CD4-positive, alpha-beta T cell treated with Interferon alpha-2 for 1 hour (primary cell): Measurements from ENCODE around the gene DHRS12.
A peak's percentile ranks its signal among the peaks of the same experiment; 100 is the strongest.

Source experiments
- DNase-seq, 2 donors: peaks; one replicate each; pipeline ENCODE4 v3.0.0-alpha.2; 2020 to 2022

Gene DHRS12

DNA sequence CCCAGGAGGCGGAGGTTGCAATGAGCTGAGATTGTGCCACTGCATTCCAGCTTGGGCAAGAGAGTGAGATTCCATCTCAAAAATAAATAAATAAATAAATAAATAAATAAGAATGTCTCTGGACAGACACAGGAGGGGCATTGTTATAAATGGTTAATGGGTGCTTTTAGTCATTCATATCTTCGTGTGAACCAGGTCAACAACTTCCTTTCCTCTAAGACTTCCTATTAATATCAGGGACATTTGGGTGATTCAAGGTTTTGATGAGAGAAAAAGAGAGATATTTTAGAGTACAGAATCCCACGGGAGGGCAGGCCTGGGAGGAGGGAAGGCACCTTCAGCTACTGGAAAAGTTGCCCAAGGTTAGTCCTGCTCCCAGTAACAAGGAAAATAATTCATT is 23.9 kb downstream of the DHRS12 start:
- no peak for DNase-seq

DNA sequence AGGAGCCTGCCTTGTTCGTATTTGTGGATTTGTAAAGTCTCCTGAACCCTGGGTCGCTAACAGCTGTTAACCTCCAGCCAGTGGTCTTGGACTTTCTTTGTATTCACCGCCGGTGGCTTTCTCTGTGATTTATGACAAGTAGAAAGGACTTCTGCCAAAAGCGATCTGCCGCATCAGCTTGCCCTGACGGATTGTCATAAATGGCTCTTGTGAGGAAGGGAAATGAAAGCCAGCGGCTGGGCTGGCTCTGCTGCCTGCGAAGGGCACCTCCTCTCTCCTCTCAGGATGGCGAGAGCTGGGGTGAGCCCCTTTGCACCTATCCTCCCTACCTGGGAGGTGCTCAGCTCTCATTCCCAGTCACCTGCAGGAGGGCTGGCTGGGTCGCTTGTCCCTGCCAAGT is 25.6 kb downstream of the DHRS12 start:
- no peak for DNase-seq

DNA sequence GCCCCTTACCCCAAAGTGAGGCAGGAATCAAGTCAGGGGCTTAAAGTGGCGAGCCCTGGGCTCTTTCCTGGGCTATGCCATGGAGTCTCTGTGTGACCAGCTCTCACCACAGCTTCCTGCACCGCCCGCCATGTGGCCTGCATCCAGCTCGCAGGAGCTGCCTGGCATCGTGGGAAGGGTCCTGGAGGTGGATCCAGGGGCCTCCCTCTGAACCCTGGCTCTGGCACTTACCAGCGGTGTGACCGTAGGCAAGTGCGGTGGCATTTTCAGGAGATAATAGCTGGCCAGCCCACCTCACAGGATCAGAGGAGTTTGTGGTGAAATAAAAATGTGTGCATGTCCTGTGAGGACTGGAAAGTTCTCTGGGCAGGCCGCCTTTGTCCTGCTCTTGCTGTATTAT is 26.0 kb downstream of the DHRS12 start:
- DNase-seq, result no peak

DNA sequence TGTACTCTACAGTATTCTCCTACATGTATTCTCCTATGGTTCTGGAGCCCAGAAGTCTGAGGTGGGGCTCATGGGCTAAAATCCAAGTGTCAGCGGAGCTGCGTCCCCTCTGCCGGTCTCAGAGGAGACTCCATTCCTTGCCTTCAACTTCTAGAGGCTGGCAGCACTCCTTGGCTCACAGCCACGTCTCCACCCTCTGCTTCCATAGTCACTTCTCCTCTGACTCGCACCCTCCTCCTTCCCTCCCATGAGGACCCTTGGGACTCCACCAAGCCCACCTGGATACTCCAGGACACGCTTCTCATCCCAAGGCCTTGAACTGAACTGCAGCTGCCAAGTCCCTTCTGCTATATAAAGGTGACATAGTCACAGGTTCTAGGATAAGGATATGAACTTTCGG is 27.8 kb downstream of the DHRS12 start:
- no peak for DNase-seq

DNA sequence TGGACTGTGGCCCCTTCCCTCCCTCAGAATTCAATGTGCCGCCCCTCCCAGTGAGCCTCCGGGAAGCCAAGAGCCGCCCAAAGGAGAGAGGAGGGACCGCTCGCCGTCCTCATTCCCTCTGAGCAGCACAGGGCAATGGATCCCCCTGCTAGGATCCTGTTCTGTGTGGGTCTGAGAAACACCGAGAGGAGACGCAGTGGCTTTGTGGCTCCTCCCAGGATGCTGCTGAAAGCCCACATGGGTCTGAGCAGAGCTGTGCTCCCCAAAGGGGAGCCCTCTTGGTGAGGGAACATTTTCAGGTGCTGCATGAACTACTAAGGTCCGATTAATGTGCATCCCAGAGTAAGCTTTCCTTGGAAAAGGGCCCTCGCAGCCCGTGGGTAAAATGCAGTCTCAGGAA is 30.4 kb downstream of the DHRS12 start:
- no peak for DNase-seq

DNA sequence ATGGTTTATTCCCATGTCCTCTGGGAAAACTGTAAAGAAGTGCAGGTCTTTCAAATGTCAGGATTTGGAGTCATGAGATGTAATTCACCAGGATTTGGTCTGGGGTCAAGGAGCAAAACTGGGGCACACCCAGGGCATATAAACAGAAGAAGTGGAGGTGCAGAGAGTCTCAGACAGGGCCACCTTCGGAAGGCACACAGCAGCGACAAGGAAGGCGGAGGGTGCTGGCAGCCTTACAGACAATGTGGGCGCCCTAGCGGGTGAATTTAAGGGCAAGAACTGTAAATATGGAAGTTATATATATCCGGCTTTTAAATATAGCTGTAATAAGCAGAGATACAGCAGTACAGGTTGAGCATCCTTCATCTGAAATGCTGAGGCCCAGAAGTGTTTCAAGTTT is 31.2 kb downstream of the DHRS12 start:
- DNase-seq, result no peak

DNA sequence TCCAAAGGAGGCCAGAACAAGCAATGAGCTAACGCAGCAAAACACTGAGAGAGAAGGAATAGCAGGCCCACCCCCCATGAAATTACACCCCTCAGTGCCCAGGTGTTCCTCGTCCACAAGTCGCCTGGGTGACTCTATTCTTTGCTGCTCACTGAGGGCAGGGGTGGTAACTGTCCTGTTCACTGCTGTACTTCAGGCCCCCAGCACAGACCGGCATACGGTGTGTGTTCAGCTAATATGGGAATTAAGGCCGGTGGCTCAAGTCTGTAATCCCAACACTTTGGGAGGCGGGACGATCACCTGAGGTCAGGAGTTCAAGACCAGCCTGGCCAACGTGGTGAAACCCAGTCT is 31.9 kb downstream of the DHRS12 start:
- DNase-seq, result no peak

DNA sequence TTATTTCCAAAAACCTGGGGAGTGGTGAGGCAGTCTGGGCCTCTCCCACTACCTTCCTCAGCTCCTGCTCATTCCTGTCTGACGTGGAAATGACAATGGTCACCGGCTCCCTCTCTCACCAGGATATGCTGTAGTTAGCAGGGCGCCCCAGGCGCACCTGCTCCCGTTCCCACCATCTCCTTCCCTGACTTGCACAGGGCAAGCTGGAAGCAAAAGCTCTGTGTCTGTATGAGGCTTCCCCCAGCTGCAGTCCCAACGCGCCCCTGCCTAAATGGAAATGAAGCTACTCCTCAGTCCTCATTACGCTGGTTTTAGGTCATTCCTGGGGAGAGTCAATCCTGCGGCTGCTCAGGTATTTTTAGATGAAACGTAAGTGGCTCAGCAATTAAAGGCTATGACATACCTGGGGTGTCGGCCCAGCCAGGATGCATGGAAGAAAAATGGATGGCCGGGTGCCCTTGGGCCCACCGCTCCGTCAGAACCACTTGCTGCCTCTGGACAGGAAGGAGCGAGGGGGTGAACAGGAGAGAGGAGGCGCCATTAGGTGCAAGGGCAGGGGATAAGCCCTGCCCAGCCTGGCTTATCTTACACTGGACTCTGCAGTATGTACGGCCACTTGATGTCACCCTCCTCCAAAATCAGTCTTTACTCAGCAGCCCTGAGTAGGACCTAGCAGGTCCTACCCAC is 32.4 kb downstream of the DHRS12 start:
- DNase-seq, result no peak

DNA sequence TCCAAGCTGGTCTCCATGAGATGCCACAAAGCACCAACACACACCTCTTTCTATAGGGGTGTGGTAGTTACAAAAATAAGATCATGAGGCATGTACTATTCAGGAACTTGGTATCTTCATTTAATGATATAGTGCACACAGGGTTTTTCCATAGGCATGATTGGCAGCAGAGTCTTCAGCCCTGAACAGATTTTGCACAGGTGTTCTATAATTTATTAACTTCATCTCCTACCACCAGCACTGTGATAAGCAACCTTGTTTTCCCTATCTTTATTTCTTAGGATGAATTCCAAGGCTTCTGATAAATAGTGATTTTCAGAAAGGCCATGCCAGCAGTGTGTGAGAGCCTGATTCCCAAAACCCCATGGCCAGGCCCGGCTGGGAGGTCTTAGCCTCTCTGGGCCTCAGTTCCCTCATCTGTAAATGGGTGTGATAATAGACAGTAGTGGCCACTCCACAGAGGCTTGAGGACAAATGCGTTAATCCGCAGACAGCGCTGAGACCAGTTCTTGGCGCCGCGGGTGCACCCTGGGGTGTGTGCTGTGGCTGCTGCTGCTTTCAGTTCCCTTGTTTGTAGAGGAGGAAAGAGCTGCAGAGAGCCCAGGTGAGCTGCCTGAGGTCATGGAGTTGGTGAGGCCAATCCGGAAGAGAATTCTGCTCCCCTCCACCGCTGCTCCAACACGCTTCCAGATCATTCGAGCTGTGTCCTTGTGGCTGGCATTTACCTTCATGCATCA is 33.1 kb downstream of the DHRS12 start:
- no peak for DNase-seq

DNA sequence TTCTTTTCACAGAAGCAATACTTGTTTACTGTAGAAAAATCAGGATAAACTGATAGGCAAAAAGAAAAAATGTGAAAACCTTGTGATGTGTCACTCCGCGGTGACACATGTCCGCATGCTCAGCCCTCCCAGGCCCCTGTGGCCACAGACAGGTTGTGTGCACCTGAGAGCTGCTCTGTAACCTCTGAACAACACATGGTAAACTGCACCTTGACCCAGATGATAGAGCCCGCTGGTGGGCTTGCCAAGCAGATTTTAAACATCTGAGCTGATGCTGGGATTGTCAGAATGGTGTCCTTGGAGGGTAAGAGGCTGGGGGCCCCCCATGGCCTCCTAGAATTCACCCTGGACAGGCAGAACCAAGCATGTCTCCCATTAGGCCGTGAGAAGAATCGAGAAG is 33.8 kb downstream of the DHRS12 start:
- DNase-seq, result no peak

DNA sequence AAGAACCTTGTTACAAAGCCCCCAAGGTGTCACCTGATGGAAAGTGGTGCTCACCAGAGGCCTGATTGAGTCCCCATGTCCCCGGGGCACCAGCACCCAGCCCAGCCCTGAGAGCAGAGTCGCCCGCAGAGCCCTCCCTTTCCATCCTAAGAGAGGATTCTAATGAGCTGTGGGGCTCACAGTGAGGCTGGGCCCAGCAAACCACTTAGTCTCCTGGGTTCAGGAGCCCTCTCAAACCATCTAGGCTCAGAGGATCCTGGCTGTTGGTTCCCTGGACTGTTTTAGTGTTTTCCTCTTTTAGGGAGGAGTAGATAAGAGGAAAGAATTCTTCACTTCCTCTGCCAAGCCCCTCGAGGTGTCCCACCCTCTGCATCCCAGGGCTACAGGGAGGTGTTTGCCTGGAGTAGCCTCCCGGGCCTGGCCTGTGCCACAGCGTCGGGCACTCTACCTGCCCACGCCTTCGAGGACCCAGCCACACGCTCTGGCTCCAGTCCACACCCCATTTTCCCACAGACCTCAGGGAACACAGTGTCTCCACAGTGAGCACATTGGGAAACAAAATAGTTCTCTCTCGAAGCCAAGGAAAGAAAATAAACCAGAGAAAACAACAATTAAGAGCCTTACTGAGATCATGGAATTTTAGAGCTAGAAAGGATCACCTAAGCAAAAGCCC is 34.4 kb downstream of the DHRS12 start:
- no peak for DNase-seq

DNA sequence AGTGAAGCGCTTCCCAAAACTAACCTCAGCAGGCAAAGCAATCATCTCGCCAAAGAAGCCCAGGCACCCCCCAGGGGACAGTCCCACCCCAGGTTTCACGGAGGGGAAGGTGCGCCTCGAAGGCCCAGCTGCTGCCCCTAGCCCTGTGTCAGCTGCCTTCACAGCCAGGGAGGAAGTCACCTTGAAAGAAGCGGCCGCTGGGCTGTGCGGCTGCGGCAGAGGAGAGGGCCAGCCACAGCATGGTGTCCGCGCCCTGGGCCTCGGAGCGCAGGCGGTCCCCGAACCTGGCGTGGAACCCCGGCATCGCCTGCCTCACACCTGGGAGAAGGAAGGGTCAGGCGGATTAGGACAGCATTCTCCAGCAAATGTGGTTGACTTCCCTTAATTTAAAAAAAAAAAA is 35.0 kb downstream of the DHRS12 start:
- no peak for DNase-seq

DNA sequence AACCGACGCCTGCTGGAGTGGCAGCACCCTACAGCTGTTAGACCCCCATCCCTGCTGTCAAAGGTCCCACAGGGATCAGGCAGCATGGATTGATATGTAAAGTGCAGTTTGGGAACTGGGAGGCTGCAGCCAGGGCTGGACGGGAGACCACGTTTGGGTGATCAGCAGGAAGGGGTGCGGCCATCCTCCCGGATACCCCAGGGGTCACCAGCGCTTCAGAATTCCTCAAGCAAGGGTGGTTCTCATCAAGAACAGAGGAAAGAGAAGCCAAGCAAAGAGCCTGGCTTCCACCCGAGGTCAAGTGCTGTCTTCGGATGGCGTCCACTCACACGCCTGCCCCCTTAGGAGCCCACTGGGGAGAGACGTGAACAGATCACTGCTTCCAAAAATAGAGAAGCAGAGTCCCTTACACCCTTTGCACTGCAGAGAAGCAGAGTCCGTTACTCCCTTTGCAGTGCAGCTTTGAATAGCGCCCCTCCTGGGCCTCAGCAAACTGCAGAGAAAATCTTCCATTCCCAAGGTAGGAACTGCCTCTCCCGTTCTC is 35.5 kb downstream of the DHRS12 start:
- DNase-seq, result no peak

DNA sequence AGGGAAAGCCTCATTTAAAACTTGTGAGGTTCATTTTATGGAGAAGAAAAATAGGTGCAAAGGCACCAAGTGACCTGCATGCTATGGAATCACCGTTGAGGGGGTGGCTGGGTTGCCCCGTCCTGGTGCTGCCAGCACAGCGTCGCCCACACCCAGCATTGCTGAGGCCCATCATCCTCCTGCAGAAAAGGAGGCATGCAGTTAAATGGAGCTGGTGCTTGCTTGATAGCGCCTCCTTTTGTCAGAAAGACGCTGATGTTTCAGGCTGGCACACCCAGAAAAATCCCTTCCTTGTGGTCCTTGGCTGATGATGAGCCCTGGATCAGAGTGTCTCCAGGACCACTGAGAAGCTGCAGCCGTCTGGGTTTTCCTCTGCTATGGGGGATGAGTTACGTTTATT is 36.9 kb downstream of the DHRS12 start:
- DNase-seq, result no peak

DNA sequence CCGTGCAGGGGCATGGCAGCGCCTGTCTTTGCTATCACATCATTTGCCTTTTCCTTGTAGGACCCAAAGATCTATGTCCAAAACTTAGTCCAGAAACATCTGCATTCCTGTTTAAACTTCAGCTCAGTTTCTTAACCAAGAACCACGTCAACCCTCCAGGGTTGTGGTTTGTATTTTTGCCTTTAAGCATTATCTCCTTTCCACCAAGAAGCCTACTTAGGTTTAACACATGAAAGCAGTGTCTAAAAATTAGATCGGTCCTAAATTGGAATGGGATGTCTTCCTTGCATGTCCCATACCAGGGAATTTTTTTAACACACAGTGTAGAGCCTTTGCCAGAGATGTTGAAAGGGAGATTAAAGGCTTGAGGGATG is 38.8 kb downstream of the DHRS12 start:
- no peak for DNase-seq

DNA sequence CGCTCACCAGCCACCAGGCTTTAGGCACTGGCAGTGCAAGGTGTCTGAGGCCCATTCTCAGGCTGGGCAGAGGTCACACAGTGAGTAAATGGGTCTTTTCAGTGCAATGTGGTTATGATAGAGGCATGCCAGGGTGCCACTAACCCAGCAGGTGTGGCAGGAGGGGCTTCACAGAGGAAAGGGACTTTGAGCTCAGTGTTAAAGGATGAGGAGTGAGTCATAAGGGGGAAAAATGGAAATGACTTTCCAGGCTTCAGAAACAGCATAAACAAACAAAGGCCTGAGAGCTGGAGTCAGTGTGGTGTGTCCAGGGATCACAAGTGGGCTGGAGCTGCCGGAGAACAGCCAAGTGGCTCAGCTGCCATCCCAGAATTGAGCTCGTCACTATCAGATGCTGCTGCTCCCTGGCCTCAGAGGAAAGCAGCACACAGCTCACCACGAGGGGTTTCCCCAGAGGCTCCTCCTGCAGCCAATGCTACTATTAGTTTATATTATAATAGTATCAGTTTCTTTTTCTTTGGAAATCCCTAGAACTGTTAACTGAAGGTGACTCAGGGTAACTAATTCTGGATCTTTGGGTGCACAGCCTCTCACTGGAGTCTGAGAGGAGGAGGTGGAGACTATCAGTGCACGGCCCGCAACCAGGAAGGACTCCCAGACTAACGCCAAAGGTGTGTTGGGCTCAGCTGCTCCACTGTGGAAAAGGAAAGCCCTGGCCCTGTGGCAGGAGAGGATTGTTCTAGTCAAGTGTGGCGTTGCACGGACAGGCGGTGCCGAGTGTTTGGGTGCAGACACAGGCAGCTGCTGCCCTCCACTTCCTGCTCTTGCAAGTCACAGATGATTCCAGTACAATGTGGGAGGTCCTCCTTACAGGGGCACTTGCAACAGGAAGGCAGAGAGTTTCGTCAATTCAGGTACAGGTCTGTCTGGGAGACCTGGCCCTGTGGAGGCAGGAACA is 39.5 kb downstream of the DHRS12 start:
- DNase-seq, result peak; percentile 61 to 75

DNA sequence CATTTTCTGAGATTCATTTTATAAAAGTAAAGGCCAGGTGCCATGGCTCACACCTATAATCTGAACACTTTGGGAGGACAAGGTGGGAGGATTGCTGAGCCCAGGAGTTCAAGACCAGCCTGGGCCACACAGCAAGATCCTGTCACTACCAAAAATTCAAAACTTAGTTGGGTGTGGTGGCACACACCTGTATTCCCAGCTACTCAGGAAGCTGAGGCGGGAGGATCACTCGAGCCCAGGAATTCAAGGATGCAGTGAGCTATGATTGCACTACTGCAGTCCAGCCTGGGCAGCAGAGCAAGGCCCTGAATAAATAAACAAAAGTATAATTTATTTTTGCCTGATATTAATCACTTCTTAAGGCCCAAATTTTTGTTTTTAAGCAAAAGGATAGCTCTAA is 40.5 kb downstream of the DHRS12 start:
- DNase-seq, result no peak

DNA sequence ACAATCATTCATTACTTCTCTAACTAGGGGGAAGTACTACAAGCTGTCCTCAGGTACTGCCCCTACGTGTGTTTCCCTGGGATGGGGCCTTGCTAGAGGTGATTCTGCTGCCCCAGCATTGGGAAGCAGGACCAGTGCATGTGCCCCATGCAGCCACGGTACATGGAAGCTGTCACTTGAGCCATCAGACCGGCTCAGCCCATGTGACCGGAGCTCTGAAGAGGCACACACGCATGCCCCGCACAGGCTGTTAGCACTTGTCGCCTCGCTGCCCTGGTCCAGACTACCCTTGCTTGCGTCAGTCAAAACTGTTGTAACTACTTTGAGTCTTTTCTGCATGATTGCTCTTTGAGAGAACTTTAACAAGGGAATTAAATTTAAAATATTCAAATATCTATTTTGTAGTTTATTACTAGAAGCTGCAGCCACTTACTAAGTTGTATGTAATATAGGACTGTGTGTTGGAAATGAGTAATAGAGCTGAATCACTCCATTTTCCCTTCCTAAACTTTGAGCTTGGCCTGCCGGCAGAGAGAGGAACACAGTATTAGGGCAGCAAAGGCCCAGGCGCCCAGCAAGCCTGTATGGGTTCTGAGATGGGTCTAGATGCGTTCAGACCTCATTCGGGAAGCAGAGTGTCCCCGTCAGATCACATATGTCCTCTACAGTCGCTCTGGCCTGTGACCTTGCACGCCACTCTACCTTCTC is 42.2 kb downstream of the DHRS12 start:
- no peak for DNase-seq

DNA sequence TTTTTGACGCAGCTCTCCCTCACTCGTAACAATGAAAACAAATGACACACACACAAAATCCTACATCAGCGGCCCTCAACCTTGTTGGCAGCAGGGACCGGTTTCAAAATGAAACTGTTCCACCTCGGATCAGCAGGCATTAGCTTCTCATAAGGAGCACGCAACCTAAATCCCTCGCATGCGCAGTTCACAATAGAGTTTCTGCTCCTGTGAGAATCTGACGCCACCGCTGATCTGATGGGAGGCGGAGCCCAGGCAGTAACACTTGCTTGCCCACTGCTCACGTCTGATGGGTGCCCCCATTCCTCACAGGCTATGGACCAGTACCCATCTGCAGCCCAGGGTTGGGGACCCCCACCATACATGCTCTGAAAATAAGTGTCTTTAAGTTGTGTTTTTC is 43.4 kb downstream of the DHRS12 start:
- no peak for DNase-seq

DNA sequence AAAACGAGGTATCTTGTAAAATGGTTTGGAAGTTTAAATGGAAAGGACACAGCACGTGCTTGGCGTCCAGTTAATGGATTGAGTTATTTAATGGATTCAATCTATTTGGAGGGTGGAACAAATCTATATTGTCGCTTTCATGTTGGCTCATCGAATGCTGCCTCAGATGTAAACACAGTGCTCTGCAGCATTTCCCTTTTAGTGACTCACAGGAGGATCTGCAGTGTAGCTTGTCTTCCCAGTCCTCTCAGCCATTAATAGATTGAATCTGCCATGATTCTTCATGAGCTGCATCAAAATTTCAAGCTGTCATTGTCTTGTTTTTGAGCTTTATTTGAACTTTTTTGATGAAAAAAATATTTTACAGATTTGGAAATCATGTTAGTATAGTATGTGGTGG is 44.7 kb downstream of the DHRS12 start:
- no peak for DNase-seq

DNA sequence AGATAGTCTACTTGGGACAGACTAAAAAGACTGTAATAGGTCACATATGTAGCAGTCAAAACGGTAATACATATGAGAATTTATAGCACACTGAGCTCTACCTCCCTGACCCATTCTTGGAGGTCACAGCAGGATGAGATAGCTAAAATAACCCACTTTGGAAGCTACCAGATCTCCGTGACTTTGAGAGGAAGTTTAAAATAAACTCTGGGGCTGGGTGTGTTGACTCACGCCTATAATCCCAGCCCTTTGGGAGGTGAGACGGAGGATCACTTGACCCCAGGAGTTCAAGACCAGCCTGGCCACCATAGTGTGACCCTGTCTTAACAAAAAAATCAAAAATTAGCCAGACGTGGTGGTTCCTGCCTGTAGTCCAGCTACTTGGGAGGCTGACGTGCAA is 45.3 kb downstream of the DHRS12 start:
- no peak for DNase-seq

DNA sequence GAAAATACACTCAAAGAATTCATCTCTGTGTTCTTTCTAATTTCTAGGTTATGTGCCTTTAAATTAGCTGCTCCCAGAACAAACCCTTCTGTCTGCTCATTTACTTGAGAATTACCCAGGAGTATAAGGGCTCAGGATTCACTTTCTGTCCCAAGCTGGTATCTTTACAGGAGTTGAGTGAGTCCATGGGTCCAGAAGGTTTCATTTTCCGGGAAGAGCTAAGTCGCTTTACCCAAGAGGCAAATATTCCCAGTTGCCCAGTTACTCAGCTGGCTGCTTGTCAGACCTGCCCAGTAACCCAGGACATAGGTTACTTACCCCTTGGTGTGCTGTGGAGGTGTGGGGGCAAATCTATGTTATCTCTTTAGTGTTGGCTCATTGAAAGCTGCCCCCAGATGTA is 47.3 kb downstream of the DHRS12 start:
- DNase-seq, result no peak
